BE2C (cell line): ENCODE measurements around the gene EFNA5.

Source experiments
- DNase-seq: peaks from one replicate; pipeline ENCODE4 v3.0.0-alpha.2; 2020
- H3K27me3 ChIP-seq: fragments of 250-450 bp; sonication (Bioruptor Pico); 2 replicates; pipeline ENCODE4 v1.5.1; 2020; ENCODE audit warnings: mild to moderate bottlenecking
- H3K36me3 ChIP-seq: fragments of 250-450 bp; sonication (Bioruptor Pico); 2 replicates; pipeline ENCODE4 v1.5.1; 2020; ENCODE audit warnings: mild to moderate bottlenecking
- H3K4me1 ChIP-seq: fragments of 250-450 bp; sonication (Bioruptor Pico); 2 replicates; pipeline ENCODE4 v1.5.1; 2020
- H3K4me3 ChIP-seq: 2 replicates; pipeline ENCODE4 v1.5.1; 2011; ENCODE audit warnings: low read depth, low read length
- H3K9me3 ChIP-seq: fragments of 250-450 bp; sonication (Bioruptor Pico); 2 replicates; pipeline ENCODE4 v1.5.1; 2020
- TF ChIP-seq, protein P1 (sequence below): IDR thresholded peaks from 2 replicates; pipeline ENCODE4 v1.5.1; 2012; ENCODE audit warnings: mild to moderate bottlenecking, low read depth, low read length

EFNA5 gene

DNA sequence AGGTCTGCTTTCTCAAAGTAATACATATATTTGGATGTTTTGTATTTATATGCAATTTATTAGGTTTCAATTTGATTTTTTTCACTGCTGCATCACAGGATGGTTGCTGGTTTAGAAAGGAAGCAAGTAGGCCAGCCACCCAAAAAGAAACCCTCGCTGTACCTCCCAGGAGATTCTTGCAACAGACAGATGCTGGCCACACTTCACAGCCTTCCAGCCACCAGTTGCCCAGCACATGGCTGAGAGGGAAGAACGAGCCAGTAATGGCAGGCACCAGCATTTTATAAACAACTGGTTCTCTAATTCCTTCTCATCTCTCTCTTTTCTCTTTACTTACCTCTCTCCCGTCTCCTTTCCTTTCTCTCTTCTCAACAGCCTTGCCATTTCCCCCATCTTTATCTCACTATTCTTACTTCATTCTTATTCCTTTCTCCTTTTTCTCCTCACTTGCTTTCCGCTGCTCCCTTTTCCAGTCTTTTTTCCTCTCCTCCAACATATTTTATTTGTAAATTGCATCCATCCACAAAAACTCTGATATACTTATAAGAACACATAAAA is 38.9 kb downstream of the EFNA5 start:
- H3K9me3 ChIP-seq, result no peaks in the 10 kb centered on the region
- peak; percentile 35 for DNase-seq
- peaks cover 10% of the 10 kb centered on the region; the same call in 1 of the 2 replicates for H3K4me1 ChIP-seq
- no peaks in the 10 kb centered on the region for H3K27me3 ChIP-seq
- H3K36me3 ChIP-seq, result no peaks in the 10 kb centered on the region
- TF ChIP-seq, protein P1, sequence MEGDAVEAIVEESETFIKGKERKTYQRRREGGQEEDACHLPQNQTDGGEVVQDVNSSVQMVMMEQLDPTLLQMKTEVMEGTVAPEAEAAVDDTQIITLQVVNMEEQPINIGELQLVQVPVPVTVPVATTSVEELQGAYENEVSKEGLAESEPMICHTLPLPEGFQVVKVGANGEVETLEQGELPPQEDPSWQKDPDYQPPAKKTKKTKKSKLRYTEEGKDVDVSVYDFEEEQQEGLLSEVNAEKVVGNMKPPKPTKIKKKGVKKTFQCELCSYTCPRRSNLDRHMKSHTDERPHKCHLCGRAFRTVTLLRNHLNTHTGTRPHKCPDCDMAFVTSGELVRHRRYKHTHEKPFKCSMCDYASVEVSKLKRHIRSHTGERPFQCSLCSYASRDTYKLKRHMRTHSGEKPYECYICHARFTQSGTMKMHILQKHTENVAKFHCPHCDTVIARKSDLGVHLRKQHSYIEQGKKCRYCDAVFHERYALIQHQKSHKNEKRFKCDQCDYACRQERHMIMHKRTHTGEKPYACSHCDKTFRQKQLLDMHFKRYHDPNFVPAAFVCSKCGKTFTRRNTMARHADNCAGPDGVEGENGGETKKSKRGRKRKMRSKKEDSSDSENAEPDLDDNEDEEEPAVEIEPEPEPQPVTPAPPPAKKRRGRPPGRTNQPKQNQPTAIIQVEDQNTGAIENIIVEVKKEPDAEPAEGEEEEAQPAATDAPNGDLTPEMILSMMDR, result no peak
- no peak overlapping the region for H3K4me3 ChIP-seq

DNA sequence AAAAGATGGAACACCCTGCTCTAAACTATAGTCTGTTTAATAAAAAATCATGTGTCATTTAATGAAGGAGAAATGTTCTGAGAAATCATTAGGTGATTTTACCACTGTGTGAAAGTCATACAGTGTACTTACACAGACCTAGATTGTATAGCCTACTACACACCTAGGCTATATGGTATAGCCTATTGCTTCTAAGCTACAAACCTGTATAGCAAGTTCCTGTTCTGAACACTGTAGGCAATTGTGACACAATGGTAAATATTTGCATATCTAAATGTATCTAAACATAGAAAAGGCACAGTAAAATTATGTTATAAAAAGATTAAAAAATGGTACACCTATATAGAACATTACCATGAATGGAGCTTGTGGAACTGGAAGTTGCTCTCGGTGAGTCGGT is 40.6 kb downstream of the EFNA5 start:
- Histone ChIP-seq H3K9me3 (no peaks in the 10 kb centered on the region), H3K4me1 (peaks cover 13% of the 10 kb centered on the region), H3K27me3 (no peaks in the 10 kb centered on the region), H3K36me3 (no peaks in the 10 kb centered on the region), H3K4me3 (no peak overlapping the region)
- TF ChIP-seq, protein P1, result no peak
- DNase-seq, result no peak

DNA sequence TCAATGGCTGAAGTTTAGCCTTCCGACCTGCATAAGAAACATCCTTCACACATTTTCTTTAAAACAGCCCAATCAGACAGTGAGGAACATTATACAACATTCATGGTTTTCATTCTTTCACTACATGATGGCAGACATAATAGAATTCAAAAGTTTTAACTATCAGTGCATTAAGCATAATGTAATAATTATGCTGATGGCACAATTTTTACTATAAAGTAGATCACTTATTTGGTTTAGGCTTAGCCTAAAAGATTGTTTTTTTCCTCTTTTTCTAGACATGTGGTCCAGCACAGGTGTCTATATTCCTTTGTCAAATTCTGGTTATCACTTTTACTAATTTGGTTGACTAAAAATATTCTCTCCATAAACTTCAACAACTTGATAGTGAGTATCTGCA is 46.5 kb downstream of the EFNA5 start:
- Histone ChIP-seq H3K36me3 (no peaks in the 10 kb centered on the region), H3K9me3 (no peaks in the 10 kb centered on the region), H3K27me3 (no peaks in the 10 kb centered on the region), H3K4me3 (no peak overlapping the region), H3K4me1 (peaks cover 3% of the 10 kb centered on the region)
- TF ChIP-seq, protein P1, result no peak
- no peak for DNase-seq

DNA sequence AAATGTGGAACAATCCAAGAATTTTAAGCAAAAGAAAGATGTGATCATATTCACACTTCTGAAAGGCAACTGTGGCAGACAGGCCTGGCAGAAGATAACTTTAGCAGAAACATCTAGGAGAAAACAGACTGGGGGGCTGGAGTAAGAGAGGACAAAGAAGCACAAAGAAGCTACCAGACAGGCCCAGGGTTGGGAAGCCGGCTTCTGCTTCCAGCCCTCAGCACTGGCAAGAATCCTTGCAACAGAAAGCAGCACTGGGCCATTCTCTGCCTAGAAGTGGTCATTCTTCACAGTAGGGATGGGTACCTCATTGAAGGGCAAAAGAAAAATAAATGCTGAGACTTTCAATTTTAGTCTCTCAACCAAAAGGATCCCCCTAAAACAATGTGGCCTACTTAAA is 49.6 kb downstream of the EFNA5 start:
- Histone ChIP-seq H3K9me3 (no peaks in the 10 kb centered on the region), H3K36me3 (no peaks in the 10 kb centered on the region), H3K4me3 (no peak overlapping the region), H3K4me1 (peaks cover 18% of the 10 kb centered on the region), H3K27me3 (no peaks in the 10 kb centered on the region)
- TF ChIP-seq, protein P1, result no peak
- DNase-seq, result no peak

DNA sequence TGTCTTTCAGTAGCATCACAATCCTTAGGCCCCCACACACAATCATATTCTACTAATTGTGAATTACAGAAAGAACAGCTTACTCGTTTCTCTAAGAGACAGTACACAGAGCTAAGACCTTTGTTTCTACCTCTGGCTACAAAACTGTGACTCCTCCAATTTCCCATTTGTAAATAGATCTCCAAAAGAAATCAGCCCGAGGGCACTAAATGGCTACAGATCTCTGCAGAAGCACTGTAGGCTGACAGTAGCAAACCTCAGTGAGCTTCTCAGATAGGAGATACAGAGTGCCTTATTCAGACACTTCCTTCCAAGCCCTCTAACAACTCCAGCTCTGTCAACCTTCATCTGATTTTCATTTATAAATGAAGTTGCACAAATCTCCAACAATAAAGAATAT is 51.0 kb downstream of the EFNA5 start:
- Histone ChIP-seq H3K4me3 (no peak overlapping the region), H3K36me3 (no peaks in the 10 kb centered on the region), H3K9me3 (no peaks in the 10 kb centered on the region), H3K4me1 (peaks cover 19% of the 10 kb centered on the region), H3K27me3 (no peaks in the 10 kb centered on the region)
- peak; percentile 38 for DNase-seq
- TF ChIP-seq, protein P1, result no peak

DNA sequence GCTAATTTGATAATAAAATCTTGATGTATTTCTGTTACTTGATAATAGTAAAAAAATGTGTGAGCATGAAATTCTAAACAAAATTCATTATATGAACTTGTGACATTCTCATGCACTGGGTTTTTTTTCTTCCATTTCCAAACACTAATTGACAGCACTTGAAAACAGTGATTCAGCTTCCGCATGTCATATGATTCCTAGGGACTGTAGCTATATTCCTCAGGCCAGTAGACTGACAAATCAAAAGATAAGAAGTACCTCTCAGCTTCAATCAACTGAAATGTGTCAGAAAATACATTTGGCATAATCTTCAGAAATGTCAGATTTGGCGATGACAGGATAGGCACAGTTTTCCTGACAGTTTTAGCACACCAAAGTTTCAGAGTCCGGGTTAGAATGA is 52.5 kb downstream of the EFNA5 start:
- no peaks in the 10 kb centered on the region for H3K36me3 ChIP-seq
- TF ChIP-seq, protein P1, result no peak
- H3K4me1 ChIP-seq, result peaks cover 27% of the 10 kb centered on the region
- H3K9me3 ChIP-seq, result no peaks in the 10 kb centered on the region
- DNase-seq, result no peak
- no peak overlapping the region for H3K4me3 ChIP-seq
- H3K27me3 ChIP-seq, result no peaks in the 10 kb centered on the region
